HG03457 (cell line): ENCODE results near the gene TBCD.
"Not testable (repeated sequence)": the region's sequence is repeated elsewhere in the genome, so short reads cannot be mapped to it uniquely, and the experiment has no call there.

Source experiments
- ATAC-seq: cut with Tn5 transposase; IDR thresholded peaks from one replicate; pipeline ENCODE4 v1.9.1; 2021; ENCODE audit warnings: moderate number of reproducible peaks; ENCODE audit not compliant: unreplicated experiment

TBCD gene

GRCh38 chr17:82756166-82756565 is 4.3 kb downstream of the TBCD start:
- no peak for ATAC-seq

GRCh38 chr17:82765371-82765770 is 13.5 kb downstream of the TBCD start:
- ATAC-seq: no peak

GRCh38 chr17:82767041-82767754 is 15.3 kb downstream of the TBCD start:
- no peak for ATAC-seq

- no peak for ATAC-seq
Measured at GRCh38 chr17:82769041-82769440, 17.2 kb downstream of the TBCD start.

DNA sequence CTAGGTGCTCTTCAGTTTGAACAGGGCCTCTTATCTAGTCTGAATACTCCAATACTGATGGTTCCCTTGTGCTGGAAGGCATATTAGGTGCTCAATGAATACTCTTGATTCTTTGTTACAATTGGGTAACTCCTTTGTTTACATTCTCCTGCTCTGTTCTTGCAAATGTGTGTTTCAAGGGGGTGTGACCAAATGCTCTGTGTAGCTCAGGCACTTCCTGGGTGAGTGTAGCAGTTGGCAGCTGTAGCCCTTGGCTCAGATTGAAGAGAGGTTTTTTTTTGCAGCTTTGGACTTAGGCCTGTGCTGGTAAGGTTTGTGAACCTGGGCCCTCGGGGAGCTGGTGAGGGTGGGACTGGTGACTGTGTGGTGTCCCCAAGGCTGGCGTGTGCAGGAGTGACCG is 20.2 kb downstream of the TBCD start:
- no peak for ATAC-seq

- ATAC-seq: not testable (repeated sequence)
Measured at GRCh38 chr17:82774456-82774855, 22.6 kb downstream of the TBCD start.

DNA sequence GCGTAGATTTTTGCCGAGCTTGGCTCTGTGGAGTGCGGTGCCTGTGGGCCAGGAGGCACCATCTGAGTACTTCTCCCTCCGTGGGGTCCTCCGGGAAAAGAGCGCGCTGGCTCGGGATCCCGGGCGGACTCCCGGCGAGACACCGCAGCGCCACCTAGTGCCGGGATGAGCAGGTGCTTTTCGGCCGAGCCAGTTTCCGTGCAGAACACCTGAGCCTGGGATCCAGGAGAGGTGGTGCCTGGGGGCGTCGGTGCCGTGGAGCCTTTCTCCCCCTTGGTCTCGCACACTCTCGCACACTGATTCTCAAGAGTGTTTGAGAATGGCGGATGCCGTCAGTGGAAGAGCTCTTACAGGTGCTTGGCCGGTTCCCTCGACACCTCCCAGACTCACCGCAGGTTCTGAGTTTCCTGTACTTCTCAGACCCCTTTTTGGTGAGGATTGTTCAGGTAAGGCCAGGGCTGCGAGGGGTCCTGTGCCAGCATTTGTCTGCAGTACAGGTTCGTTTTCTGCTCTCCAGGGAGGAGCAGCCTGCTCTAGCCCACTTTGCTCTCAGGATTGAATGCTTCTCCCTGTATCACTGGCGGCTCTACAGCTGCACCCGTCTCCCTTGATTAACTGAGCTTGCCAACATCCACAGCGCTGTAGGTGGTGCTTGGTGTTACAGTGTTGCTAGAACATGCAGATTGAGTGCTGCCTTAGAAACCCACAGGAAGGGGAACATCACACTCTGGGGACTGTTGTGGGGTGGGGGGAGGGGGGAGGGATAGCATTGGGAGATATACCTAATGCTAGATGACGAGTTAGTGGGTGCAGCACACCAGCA is 23.3 kb downstream of the TBCD start:
- ATAC-seq: no peak

DNA sequence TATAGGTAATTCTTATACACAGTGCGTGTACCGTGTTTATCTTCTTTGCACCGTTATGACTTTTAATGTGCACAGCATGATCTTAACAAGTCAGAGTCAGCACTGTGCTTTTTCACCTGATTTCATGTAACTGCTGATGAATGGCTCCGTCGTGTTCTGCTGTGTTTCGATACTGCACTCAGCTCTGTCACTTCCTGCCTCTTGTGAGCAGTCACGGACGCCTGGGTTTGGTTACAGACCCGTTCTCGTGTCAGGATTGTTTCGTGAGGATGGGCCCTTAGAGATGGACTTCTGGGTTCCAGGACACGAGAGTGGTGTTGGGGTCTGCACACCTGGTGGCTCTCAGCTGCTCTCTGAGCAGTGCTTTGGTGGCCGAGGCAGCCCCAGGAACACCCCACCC is 24.6 kb downstream of the TBCD start:
- no peak for ATAC-seq

DNA sequence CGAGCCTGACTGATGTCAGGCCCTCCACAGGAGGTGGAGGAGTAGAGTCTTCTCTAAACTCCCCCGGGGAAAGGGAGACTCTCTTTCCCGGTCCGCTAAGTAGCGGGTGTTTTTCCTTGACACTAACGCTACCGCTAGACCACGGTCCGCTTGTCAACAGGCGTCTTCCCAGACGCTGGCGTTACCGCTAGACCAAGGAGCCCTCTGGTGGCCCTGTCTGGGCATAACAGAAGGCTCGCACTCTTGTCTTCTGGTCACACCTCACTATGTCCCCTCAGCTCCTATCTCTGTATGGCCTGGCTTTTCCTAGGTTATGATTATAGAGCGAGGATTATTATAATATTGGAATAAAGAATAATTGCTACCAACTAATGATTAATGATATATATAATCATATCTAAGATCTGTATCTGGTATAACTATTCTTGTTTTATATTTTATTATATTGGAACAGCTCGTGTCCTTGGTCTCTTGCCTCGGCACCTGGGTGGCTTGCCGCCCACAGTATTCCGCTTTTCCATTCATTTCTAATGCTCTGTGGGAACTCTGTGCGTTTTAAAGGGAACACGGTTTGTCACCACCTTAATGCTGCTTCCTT is 26.0 kb downstream of the TBCD start:
- not testable (repeated sequence) for ATAC-seq

DNA sequence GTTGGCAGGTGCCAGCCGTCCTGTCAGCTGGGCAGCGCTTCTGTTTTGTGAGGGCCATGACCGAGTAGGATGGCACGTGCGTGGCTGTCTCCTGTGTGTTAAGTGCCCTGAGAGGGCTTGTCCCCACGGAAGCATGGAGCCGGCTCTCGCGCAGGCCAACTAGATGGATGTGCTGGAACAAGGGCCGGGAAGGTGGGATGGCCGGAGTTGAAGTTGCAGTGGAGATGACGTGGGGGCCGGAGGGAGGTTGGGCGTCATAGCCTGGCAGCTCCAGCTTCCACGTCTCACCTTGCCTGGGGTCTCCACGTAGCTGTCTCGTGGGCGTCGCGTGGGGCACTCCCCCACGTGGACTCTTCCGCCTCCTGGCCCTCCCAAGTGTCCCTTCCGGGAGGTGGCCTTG is 27.7 kb downstream of the TBCD start:
- no peak for ATAC-seq

DNA sequence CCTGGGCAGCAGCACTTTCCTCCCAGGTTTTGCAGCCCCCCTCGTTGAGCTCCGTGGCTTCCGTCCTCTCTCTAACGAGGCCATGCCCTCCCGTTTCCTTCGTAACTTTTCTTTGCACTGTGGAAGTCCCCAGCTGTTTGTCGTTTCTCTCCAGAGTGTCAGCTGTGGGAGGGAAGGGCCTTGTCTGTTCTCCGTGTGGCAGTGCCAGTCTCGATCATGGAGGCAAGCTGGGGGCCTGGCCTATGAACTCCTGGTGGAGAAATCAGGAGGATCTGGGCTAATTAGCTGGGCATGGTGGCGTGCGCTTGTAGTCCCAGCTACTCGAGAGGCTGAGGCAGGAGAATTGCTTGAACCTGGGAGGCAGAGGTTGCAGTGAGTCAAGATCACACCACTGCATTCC is 28.3 kb downstream of the TBCD start:
- no peak for ATAC-seq

DNA sequence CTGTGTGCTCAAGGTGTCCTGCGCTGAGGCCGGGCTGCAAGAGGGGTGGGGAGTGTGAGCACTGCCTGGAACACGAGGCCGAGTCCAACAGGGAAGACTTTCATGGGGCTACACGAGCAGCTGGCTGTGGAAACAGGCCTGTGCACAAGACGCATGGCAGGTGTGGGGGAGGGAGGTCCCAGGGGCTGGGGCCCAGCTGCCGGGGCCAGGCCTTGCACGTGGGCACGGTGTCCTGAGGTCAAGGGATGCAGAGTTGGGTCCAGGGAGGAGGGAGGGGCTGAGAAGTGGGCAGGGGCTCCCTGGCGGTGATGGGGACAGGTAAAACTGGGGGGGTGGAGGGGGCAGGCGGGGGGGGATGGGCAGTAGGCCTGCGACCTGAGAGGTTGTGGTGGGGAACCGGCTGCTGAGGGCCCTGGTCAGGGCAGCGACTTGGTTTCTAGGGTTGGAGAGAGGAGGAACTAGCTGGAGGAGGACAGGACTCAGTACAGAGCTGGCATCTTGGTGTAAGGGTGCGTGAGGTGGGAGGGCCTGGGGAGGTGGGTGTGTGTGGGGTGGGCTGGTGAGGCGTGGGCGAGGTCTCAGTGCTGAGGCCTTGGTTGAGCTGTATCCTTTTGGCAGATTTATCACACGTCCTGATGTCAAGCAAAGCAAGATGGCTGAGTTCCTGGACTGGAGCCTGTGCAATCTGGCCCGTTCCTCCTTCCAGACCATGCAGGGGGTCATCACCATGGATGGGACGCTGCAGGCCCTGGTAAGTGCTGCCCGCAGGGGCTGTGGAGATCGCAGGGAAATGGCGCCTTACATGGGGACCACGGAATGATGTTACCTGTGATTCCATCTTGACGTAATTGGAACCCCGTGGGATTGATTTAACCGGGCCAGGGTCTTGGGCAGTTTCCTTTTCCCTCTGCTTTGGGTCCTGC is 29.4 kb downstream of the TBCD start:
- ATAC-seq: no peak

DNA sequence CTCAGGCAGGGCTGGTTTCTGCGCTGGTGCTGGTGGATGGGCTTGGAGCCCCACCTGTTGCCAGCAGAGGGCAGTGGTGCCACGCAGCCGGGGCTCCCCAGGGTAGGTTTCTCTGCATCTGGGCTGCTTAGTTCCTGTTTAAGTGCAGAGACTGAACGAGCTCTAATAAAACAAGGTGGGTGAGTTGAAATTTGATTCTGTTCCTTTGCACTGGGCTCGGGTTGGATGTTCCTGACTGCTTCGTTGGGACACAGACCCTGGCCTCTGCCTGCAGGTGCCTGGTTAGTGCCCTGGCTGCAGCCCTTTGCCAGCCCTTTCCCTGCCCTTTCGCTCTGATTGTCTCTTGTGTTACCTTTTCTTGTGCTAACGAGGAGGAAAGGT is 30.0 kb downstream of the TBCD start:
- no peak for ATAC-seq

DNA sequence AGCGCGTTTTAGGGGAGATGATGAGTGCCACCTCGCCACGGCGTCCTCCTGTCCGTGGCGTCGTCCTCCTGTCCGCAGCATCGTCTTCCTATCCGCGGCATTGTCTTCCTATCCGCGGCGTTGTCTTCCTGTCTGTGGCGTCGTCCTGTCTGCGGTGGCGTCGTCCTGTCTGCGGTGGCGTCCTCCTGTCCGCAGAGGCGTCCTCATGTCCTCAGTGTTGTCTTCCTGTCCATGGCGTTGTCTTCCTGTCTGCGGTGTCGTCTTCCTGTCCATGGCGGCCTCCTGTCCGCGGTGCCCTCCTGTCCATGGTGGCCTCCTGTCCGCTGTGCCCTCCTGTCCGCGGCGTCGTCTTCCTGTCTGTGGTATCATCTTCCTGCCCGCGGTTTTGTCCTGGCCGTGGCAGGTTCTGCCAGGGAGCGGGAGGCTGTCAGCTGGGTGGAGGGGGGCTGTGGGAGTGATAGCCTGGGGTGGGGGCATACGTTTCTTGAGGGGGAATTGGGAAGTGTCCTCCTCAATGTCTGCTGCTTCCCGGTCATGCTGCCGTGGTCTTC is 30.9 kb downstream of the TBCD start:
- ATAC-seq: no peak

- ATAC-seq: no peak
Measured at GRCh38 chr17:82783498-82783897, 31.6 kb downstream of the TBCD start.

- not testable (repeated sequence) for ATAC-seq
Measured at GRCh38 chr17:82785581-82785980, 33.7 kb downstream of the TBCD start.

GRCh38 chr17:82786427-82786826 is 34.6 kb downstream of the TBCD start:
- ATAC-seq: no peak

DNA sequence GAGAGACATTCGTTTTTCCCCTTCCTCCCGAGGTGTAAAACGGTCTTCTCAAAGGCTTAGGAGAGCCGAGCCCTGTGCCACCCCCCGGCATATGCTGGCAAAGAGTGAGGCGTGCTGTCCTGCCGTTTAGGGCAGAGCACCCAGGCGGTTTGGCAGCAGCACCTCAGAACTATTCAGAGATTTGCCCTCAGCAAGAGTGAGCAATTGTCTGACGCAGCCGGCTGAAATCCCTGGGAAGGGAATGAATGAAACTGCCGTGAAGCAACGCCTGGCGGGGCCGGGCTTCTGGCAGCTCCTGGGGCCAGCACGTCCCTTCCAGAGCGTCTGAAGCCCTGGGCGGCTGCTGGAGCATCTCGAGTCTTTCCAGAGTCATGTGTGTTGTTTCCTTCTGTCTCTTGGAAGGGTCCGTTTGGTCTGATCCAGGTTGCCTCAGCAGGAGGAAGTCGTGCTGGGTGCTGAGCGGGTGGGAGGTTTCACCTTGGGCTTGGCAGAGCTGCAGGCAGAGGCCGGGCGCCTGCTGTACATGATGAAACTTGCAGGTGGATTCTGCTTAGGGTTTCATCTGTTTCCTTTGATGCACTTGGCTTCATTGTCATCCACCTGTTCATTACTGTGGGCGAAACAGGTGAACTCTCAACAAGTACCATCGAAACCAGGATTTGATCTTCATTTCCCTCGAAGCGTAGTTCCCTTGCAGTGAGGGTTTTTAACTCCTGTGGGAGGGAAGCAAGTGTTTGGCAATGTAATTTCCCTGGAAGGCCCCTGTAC is 35.4 kb downstream of the TBCD start:
- ATAC-seq: no peak

DNA sequence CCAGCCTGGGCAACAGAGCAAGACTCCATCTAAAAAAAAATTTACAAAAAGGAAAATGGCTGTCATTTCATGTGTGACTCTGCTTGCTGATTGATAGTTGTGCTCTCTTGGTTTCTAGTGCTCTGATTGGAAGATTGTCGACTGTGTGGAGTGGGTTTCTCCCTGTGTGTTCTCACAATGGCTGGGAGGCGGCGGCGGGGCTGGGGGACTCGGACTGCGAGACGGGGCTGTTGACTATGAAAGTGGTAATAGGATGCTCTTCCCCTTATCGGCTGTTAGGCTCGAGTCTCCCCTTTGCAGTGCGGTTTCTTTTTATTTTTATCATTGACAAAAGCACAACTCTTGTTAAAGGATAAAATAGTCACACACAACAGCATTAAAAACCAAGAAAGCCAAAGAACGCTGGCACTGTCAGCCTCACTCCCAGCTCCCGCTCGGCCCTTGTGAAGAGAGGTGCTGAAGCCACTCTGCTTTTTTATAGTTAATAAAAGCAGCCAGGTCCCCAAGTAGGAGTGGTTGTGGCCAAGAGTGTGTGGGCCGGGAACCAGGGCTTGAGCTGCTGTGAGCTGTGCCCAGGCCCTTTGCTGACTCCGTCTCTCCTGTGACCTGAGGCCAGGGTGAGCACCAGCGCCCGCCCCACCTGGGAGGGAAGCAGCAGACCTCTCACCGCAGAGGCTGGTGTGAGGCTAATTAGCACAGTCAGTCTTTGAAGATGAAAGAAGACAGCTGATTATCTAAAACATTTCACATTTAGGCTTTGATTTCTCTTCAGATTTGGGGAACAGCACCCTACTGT is 36.5 kb downstream of the TBCD start:
- no peak for ATAC-seq
